Testis (tissue), 3 donors: ENCODE results near the gene UBAC2. TPM values are rescaled to one million over a fixed set of nuclear protein-coding genes. Genes with fewer than 3 reads are reported as not detected.

Experiments
- DNase-seq: peaks from one replicate; pipeline ENCODE4 v3.0.0-alpha.2; 2019
- H3K27ac ChIP-seq, 2 donors: fragments of 200-600 bp; sonication (generic); one replicate each; pipeline ENCODE4 v1.5.1; 2019
- H3K27me3 ChIP-seq: fragments of 200-600 bp; sonication (generic); one replicate; pipeline ENCODE4 v1.5.1; 2019
- H3K36me3 ChIP-seq: fragments of 200-600 bp; sonication (generic); one replicate; pipeline ENCODE4 v1.5.1; 2017; ENCODE audit warnings: low read depth; ENCODE audit errors: missing control alignments
- H3K4me1 ChIP-seq: fragments of 200-600 bp; sonication (generic); one replicate; pipeline ENCODE4 v1.5.1; 2019
- H3K4me3 ChIP-seq, 2 donors: fragments of 200-600 bp; sonication (generic); one replicate each; pipeline ENCODE4 v1.5.1; 2017 to 2019
- H3K9me3 ChIP-seq: fragments of 200-600 bp; sonication (generic); one replicate; pipeline ENCODE4 v1.5.1; 2017
- CTCF ChIP-seq, 3 experiments: fragments of 450-650 bp in 2 of 3; fragments of 200-600 bp in 1 of 3; sonication (generic) in 1 of 3; IDR thresholded peaks; one replicate each; pipeline ENCODE4 v1.5.1; 2016 to 2019; ENCODE audit warnings: antibody characterized with exemption in 3 of 3, mild to moderate bottlenecking in 2 of 3, moderate library complexity in 1 of 3
- POLR2A ChIP-seq: fragments of 450-650 bp; IDR thresholded peaks from one replicate; pipeline ENCODE4 v1.6.1; 2017; ENCODE audit warnings: antibody characterized with exemption, mild to moderate bottlenecking, moderate library complexity
- WGBS, 2 donors: methylation state at CpG; one replicate each; pipeline ENCODE4 v1.1.5; 2018; 5-methylcytosine and 5-hydroxymethylcytosine counted together
- intact Hi-C: fragments of 100-400 bp; cut with DNase I; formaldehyde crosslinking; loops from one replicate; pipeline ENCODE4 v1.15.1; 2023; ENCODE audit warnings: low total_unique reads
- polyA plus RNA-seq: library from polyadenylated mRNA; stranded (reverse); fragments of 350-450 nt; fragmentation: Illumina TruSeq; extraction: RNeasy Lipid Tissue Mini Kit (QIAGEN cat#74804); gene quantifications from one replicate; pipeline ENCODE4 v1.2.3, GENCODE V29; 2014; ENCODE audit warnings: low read depth, low replicate concordance; ENCODE audit not compliant: insufficient read depth
- total RNA-seq, 2 donors: library from RNA; depleted of rRNA; stranded (reverse); fragments of >200 nt; gene quantifications; one replicate each; pipeline ENCODE4 v1.2.3, GENCODE V29; 2016

The UBAC2 gene
- total and polyA plus RNA-seq, 3 donors from 2014 or later = 85.5 to 147 (median 93.0) TPM

GRCh38 chr13:99299256-99299919 lies 98.7 kb downstream of the UBAC2 start:
- Histone ChIP-seq H3K27ac (no peak overlapping the region), H3K27me3 (no peaks in the 10 kb centered on the region), H3K36me3 (no peaks in the 10 kb centered on the region), H3K4me1 (no peaks in the 10 kb centered on the region), H3K4me3 (no peak overlapping the region), H3K9me3 (no peaks in the 10 kb centered on the region)
- intact Hi-C loops = no loop called here
- DNase-seq = no peak
- WGBS, 2 donors = 81 to 85% methylated on average over 4 of the region's 4 CpGs
- no peak for TF ChIP-seq POLR2A
- no peak for TF ChIP-seq CTCF (IDR thresholded peaks at IDR 0.05)

- intact Hi-C loops = no loop called here
- no peak for TF ChIP-seq CTCF (IDR thresholded peaks at IDR 0.05)
- TF ChIP-seq POLR2A = no peak
- Histone ChIP-seq H3K27ac (no peak overlapping the region), H3K4me1 (no peaks in the 10 kb centered on the region), H3K4me3 (no peak overlapping the region), H3K36me3 (no peaks in the 10 kb centered on the region), H3K27me3 (no peaks in the 10 kb centered on the region), H3K9me3 (no peaks in the 10 kb centered on the region)
- 96 to 98% methylated on average over 4 of the region's 4 CpGs for WGBS, 2 donors
- no peak for DNase-seq
These were observed 99.3 kb downstream of the UBAC2 start for GRCh38 chr13:99299920-99300341.

- TF ChIP-seq POLR2A (no peak), CTCF (IDR thresholded peaks at IDR 0.05) (no peak)
- H3K27me3 ChIP-seq = no peaks in the 10 kb centered on the region
- no peak overlapping the region for H3K27ac ChIP-seq
- H3K4me3 ChIP-seq = no peak overlapping the region
- no peak for DNase-seq
- H3K4me1 ChIP-seq = no peaks in the 10 kb centered on the region
- H3K9me3 ChIP-seq = no peaks in the 10 kb centered on the region
- intact Hi-C loops = no loop called here
- WGBS, 2 donors = 88 to 89% methylated on average over 7 of the region's 7 CpGs
- no peaks in the 10 kb centered on the region for H3K36me3 ChIP-seq
These were observed 100.6 kb downstream of the UBAC2 start for GRCh38 chr13:99301056-99301838.

- Histone ChIP-seq H3K36me3 (no peaks in the 10 kb centered on the region), H3K4me3 (no peak overlapping the region), H3K27me3 (no peaks in the 10 kb centered on the region), H3K27ac (no peak overlapping the region), H3K9me3 (no peaks in the 10 kb centered on the region), H3K4me1 (no peaks in the 10 kb centered on the region)
- TF ChIP-seq POLR2A = no peak
- no peak for TF ChIP-seq CTCF (IDR thresholded peaks at IDR 0.05)
- 90 to 94% methylated on average over 1 of the region's 1 CpG for WGBS, 2 donors
- intact Hi-C loops = no loop called here
- no peak for DNase-seq
These were observed 101.4 kb downstream of the UBAC2 start for GRCh38 chr13:99301913-99302636.
